ENCODE results near the gene GREM1. TPM values are rescaled to one million over a fixed set of nuclear protein-coding genes. Genes with fewer than 3 reads are reported as not detected.
A peak's percentile ranks its signal among the peaks of the same experiment; 100 is the strongest.

Gene GREM1
- total RNA-seq, 6 donors from 2014 or later, result under 0.01 to 3.9 (median 0.97) TPM; not detected in 2

DNA sequence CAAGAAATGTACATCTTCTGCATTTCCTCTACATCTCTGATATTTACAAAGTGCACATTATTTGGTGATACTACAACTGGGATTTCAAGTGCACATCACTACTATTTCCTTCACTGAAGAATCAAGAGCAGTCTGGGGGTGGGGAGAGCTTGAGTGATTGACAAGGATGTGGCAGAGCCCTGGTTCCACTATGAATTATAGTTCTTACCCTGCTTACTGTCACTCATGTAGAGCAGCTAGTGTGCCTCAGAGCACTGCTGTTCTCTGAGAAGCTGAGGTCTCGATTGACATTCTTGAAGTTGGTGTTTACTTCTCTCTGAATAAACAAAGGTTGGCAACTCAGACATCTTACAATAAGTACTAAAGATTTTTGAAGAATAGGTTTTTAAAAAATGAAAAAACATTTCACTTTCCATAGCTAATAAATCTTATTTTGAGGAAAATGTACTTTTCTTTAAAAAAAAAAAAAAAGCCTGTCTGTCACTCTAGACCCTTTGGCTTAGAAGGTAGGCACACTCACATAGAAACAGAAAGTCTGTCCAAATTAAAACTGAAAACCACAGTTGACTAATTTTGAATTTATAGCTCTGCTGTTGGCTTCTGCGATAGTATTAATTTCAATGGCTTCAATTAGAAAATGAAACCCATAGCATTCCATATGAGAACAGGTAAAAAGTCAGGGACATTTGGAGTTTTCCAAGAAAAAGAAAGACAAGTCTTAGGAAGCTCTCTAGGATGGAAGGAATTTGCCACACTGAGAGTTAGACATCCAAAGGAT is 5.6 kb downstream of the GREM1 start:
- WGBS, 2 donors, result 60 to 68% methylated on average over 2 of the region's 2 CpGs
- DNase-seq, result no peak

DNA sequence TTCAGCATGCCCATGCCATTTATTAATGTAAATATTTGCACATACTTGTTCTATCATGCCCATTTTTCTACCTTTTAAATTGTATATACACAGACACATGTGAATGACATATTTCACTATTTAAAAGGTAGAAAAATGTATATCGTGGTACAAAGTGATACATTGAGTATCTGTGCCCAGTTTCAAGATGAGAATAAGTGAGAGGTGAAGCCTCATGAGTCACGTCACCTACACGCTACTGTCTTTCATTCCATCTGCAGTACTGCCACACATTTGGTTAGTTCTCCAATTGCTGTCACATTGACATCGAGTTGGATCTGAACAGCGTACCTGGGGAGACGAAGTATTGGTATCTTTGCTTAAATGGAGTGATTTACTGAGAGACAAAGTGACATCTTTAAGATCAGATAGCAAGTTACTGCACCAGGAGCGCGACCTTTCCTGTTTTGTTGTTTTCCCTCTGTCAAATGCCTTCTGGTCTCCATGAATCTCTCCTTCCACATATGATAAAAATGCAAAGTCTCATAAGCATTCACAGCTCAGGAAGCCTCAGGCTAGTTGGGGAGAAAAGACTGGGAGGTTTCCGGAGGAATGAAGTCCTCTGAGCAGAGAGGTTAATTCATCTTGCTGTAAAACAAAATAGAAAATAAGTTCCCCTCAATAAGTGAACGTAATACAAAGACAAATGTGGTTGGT is 12.0 kb downstream of the GREM1 start:
- H3K9me3 ChIP-seq, result peaks cover 0 to 4% (median 1%) of the 10 kb centered on the region in 4 donors
- H3K27me3 ChIP-seq, result no peaks in the 10 kb centered on the region
- no peak overlapping the region for H3K4me3 ChIP-seq
- H3K27ac ChIP-seq, result no peak overlapping the region
- no peak for TF ChIP-seq EP300 (IDR thresholded peaks at IDR 0.05)
- TF ChIP-seq, protein P1, sequence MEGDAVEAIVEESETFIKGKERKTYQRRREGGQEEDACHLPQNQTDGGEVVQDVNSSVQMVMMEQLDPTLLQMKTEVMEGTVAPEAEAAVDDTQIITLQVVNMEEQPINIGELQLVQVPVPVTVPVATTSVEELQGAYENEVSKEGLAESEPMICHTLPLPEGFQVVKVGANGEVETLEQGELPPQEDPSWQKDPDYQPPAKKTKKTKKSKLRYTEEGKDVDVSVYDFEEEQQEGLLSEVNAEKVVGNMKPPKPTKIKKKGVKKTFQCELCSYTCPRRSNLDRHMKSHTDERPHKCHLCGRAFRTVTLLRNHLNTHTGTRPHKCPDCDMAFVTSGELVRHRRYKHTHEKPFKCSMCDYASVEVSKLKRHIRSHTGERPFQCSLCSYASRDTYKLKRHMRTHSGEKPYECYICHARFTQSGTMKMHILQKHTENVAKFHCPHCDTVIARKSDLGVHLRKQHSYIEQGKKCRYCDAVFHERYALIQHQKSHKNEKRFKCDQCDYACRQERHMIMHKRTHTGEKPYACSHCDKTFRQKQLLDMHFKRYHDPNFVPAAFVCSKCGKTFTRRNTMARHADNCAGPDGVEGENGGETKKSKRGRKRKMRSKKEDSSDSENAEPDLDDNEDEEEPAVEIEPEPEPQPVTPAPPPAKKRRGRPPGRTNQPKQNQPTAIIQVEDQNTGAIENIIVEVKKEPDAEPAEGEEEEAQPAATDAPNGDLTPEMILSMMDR (IDR thresholded peaks at IDR 0.05), result no peak
- ATAC-seq (ENCODE audit: low FRiP score in 2 of 2) (no peak), DNase-seq (no peak)
- WGBS, 2 donors, result 83 to 84% methylated on average over 10 of the region's 10 CpGs
- no peaks in the 10 kb centered on the region for H3K4me1 ChIP-seq
- H3K36me3 ChIP-seq, result no peaks in the 10 kb centered on the region

More for the DNA sequence above, 5.6 kb downstream of the GREM1 start:
- no peak for ATAC-seq (ENCODE audit: low FRiP score in 2 of 2)
- Histone ChIP-seq H3K36me3 (no peaks in the 10 kb centered on the region), H3K4me3 (no peak overlapping the region), H3K27ac (no peak overlapping the region), H3K4me1 (peaks cover 9 to 12% (median 10%) of the 10 kb centered on the region in 4 donors), H3K27me3 (peaks cover 0 to 15% (median 6%) of the 10 kb centered on the region in 4 donors), H3K9me3 (peaks cover 0 to 3% (median 1%) of the 10 kb centered on the region in 4 donors)
- TF ChIP-seq, protein P1 (IDR thresholded peaks at IDR 0.05), result no peak
- TF ChIP-seq POLR2AphosphoS5 (IDR thresholded peaks at IDR 0.05) (no peak), EP300 (IDR thresholded peaks at IDR 0.05) (no peak), POLR2A (IDR thresholded peaks at IDR 0.05) (no peak)

DNA sequence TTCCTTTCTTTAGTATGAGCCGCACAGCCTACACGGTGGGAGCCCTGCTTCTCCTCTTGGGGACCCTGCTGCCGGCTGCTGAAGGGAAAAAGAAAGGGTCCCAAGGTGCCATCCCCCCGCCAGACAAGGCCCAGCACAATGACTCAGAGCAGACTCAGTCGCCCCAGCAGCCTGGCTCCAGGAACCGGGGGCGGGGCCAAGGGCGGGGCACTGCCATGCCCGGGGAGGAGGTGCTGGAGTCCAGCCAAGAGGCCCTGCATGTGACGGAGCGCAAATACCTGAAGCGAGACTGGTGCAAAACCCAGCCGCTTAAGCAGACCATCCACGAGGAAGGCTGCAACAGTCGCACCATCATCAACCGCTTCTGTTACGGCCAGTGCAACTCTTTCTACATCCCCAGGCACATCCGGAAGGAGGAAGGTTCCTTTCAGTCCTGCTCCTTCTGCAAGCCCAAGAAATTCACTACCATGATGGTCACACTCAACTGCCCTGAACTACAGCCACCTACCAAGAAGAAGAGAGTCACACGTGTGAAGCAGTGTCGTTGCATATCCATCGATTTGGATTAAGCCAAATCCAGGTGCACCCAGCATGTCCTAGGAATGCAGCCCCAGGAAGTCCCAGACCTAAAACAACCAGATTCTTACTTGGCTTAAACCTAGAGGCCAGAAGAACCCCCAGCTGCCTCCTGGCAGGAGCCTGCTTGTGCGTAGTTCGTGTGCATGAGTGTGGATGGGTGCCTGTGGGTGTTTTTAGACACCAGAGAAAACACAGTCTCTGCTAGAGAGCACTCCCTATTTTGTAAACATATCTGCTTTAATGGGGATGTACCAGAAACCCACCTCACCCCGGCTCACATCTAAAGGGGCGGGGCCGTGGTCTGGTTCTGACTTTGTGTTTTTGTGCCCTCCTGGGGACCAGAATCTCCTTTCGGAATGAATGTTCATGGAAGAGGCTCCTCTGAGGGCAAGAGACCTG is 13.2 kb downstream of the GREM1 start:
- peaks cover 0 to 4% (median 1%) of the 10 kb centered on the region in 4 donors for H3K9me3 ChIP-seq
- ATAC-seq (ENCODE audit: low FRiP score in 2 of 2), result peak in 1 of 2 donors; percentile 73
- peak; percentile 78 to 89 for DNase-seq
- no peak overlapping the region for H3K4me3 ChIP-seq
- no peaks in the 10 kb centered on the region for H3K27me3 ChIP-seq
- TF ChIP-seq POLR2AphosphoS5 (IDR thresholded peaks at IDR 0.05) (no peak), EP300 (IDR thresholded peaks at IDR 0.05) (no peak), POLR2A (IDR thresholded peaks at IDR 0.05) (no peak)
- TF ChIP-seq, protein P1 (IDR thresholded peaks at IDR 0.05), result no peak
- H3K27ac ChIP-seq, result no peak overlapping the region
- 51 to 62% methylated on average over 15 to 25 of the region's 27 CpGs for WGBS, 2 donors
- H3K36me3 ChIP-seq, result no peaks in the 10 kb centered on the region
- H3K4me1 ChIP-seq, result no peaks in the 10 kb centered on the region

DNA sequence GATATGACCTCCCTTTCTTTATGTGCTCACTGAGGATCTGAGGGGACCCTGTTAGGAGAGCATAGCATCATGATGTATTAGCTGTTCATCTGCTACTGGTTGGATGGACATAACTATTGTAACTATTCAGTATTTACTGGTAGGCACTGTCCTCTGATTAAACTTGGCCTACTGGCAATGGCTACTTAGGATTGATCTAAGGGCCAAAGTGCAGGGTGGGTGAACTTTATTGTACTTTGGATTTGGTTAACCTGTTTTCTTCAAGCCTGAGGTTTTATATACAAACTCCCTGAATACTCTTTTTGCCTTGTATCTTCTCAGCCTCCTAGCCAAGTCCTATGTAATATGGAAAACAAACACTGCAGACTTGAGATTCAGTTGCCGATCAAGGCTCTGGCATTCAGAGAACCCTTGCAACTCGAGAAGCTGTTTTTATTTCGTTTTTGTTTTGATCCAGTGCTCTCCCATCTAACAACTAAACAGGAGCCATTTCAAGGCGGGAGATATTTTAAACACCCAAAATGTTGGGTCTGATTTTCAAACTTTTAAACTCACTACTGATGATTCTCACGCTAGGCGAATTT is 14.9 kb downstream of the GREM1 start:
- ATAC-seq (ENCODE audit: low FRiP score in 2 of 2), result no peak
- Histone ChIP-seq H3K27ac (no peak overlapping the region), H3K9me3 (peaks cover 0 to 4% (median 1%) of the 10 kb centered on the region in 4 donors), H3K4me1 (no peaks in the 10 kb centered on the region), H3K36me3 (no peaks in the 10 kb centered on the region), H3K4me3 (no peak overlapping the region), H3K27me3 (no peaks in the 10 kb centered on the region)
- no peak for DNase-seq
- no peak for TF ChIP-seq POLR2A (IDR thresholded peaks at IDR 0.05)
- TF ChIP-seq, protein P1 (IDR thresholded peaks at IDR 0.05), result no peak
- TF ChIP-seq EP300 (IDR thresholded peaks at IDR 0.05), result no peak
- no peak for TF ChIP-seq POLR2AphosphoS5 (IDR thresholded peaks at IDR 0.05)
- WGBS, 2 donors, result 85 to 89% methylated on average over 6 of the region's 6 CpGs

Measured in upper lobe of left lung (tissue), 6 donors.